GM23338 (cell line): ENCODE results near the gene NFS1. TPM values are rescaled to one million over a fixed set of nuclear protein-coding genes. Genes with fewer than 3 reads are reported as not detected.

Experiments used
- ATAC-seq: fragments of 200-7000 bp; cut with Tn5 transposase; 3 replicates; pipeline ENCODE4 v1.9.1; 2020
- DNase-seq: peaks from one replicate; pipeline ENCODE4 v3.0.0-alpha.2; 2015; ENCODE audit warnings: low spot score
- H2AFZ ChIP-seq: fragments of 200-600 bp; sonication (generic); 2 replicates; pipeline ENCODE4 v1.8.0; 2016; ENCODE audit warnings: antibody characterized with exemption, mild to moderate bottlenecking, moderate library complexity
- H3F3A ChIP-seq: fragments of 200-600 bp; sonication (generic); replicated peaks from 2 replicates; pipeline ENCODE4 v1.8.0; 2017; ENCODE audit warnings: antibody characterized with exemption, mixed run types, low read depth
- H3K27ac ChIP-seq: fragments of 200-600 bp; sonication (generic); 2 replicates; pipeline ENCODE4 v1.6.1; 2016; ENCODE audit warnings: low read depth
- H3K27me3 ChIP-seq: fragments of 200-600 bp; sonication (generic); 2 replicates; pipeline ENCODE4 v1.8.0; 2016; ENCODE audit warnings: mild to moderate bottlenecking, mixed run types, moderate library complexity; ENCODE audit not compliant: insufficient read depth
- H3K36me3 ChIP-seq: fragments of 200-600 bp; sonication (generic); 2 replicates; pipeline ENCODE4 v1.8.0; 2016; ENCODE audit warnings: mild to moderate bottlenecking; ENCODE audit not compliant: insufficient read depth
- H3K4me1 ChIP-seq: fragments of 200-600 bp; sonication (generic); 2 replicates; pipeline ENCODE4 v1.8.0; 2016; ENCODE audit warnings: mild to moderate bottlenecking, moderate library complexity; ENCODE audit not compliant: insufficient read depth
- H3K4me2 ChIP-seq: fragments of 200-600 bp; sonication (generic); 2 replicates; pipeline ENCODE4 v1.7.1; 2017; ENCODE audit warnings: mixed run types
- H3K4me3 ChIP-seq: fragments of 200-600 bp; sonication (generic); 2 replicates; pipeline ENCODE4 v1.6.1; 2016; ENCODE audit warnings: mixed run types
- H3K79me2 ChIP-seq: fragments of 200-600 bp; sonication (generic); replicated peaks from 2 replicates; pipeline ENCODE4 v1.8.0; 2017; ENCODE audit warnings: mild to moderate bottlenecking; ENCODE audit not compliant: insufficient read depth
- H3K9me2 ChIP-seq: fragments of 200-600 bp; sonication (generic); 2 replicates; pipeline ENCODE4 v1.8.0; 2017; ENCODE audit not compliant: insufficient read depth
- H4K20me1 ChIP-seq: fragments of 200-600 bp; sonication (generic); replicated peaks from 2 replicates; pipeline ENCODE4 v1.8.0; 2017; ENCODE audit warnings: mild to moderate bottlenecking; ENCODE audit not compliant: insufficient read depth
- H3K27ac Mint-ChIP-seq: 2 replicates; pipeline ENCODE4 v1.8.0; 2020; ENCODE audit warnings: inconsistent platforms, mild to moderate bottlenecking, moderate library complexity, mixed read lengths
- H3K27me3 Mint-ChIP-seq: 3 replicates; pipeline ENCODE4 v1.8.0; 2022; ENCODE audit warnings: low read depth, mild to moderate bottlenecking, moderate library complexity, mixed read lengths, inconsistent platforms; ENCODE audit not compliant: insufficient read depth, poor library complexity
- H3K36me3 Mint-ChIP-seq: 3 replicates; pipeline ENCODE4 v1.8.0; 2021; ENCODE audit warnings: low read depth, mild to moderate bottlenecking, inconsistent platforms, moderate library complexity, mixed read lengths
- H3K4me1 Mint-ChIP-seq: 3 replicates; pipeline ENCODE4 v1.8.0; 2020; ENCODE audit warnings: mild to moderate bottlenecking, inconsistent platforms, mixed read lengths
- H3K4me3 Mint-ChIP-seq: 3 replicates; pipeline ENCODE4 v1.8.0; 2021; ENCODE audit warnings: moderate library complexity, mild to moderate bottlenecking, inconsistent platforms, mixed read lengths
- H3K9me3 Mint-ChIP-seq: 3 replicates; pipeline ENCODE4 v1.8.0; 2020; ENCODE audit warnings: moderate library complexity, mild to moderate bottlenecking, inconsistent platforms, mixed read lengths
- CREB1 ChIP-seq: fragments of 250-450 bp; sonication (Bioruptor Pico); IDR thresholded peaks from 2 replicates; pipeline ENCODE4 v1.5.0; 2020; ENCODE audit warnings: low read depth, mild to moderate bottlenecking, moderate library complexity
- CTCF ChIP-seq, 2 experiments: fragments of 200-600 bp in 1 of 2; sonication (generic) in 1 of 2; conservative IDR thresholded peaks; 2 replicates each; pipeline versions ENCODE4 v1.5.1 to v1.6.1; 2016 to 2017; ENCODE audit warnings: antibody characterized with exemption in 2 of 2, low read depth in 2 of 2, mild to moderate bottlenecking in 2 of 2, moderate library complexity in 1 of 2
- ETS1 ChIP-seq: IDR thresholded peaks from 2 replicates; pipeline ENCODE4 v1.6.1; 2016; ENCODE audit warnings: antibody characterized with exemption
- EZH2 ChIP-seq: fragments of 200-600 bp; sonication (generic); IDR thresholded peaks from one replicate; pipeline ENCODE4 v1.8.0; 2017; ENCODE audit warnings: antibody characterized with exemption, mild to moderate bottlenecking, low read depth; ENCODE audit not compliant: unreplicated experiment
- EZH2phosphoT487 ChIP-seq: fragments of 200-600 bp; sonication (generic); IDR thresholded peaks from one replicate; pipeline ENCODE4 v1.8.1; 2018; ENCODE audit warnings: antibody characterized with exemption; ENCODE audit not compliant: unreplicated experiment
- JUNB ChIP-seq: IDR thresholded peaks from one replicate; pipeline ENCODE4 v1.6.1; 2016; ENCODE audit warnings: antibody characterized with exemption; ENCODE audit not compliant: unreplicated experiment
- NANOG ChIP-seq: IDR thresholded peaks from 2 replicates; pipeline ENCODE4 v1.6.1; 2016; ENCODE audit warnings: antibody characterized with exemption, borderline replicate concordance
- POLR2AphosphoS5 ChIP-seq: IDR thresholded peaks from 2 replicates; pipeline ENCODE4 v1.6.1; 2016; ENCODE audit warnings: antibody characterized with exemption, low read depth
- REST ChIP-seq: IDR thresholded peaks from one replicate; pipeline ENCODE4 v1.6.1; 2018; ENCODE audit warnings: antibody characterized with exemption; ENCODE audit not compliant: unreplicated experiment
- STAT1 ChIP-seq: IDR thresholded peaks from one replicate; pipeline ENCODE4 v1.6.1; 2016; ENCODE audit warnings: antibody characterized with exemption; ENCODE audit not compliant: unreplicated experiment
- ZNF114 ChIP-seq: fragments of 250-450 bp; sonication (Bioruptor Pico); IDR thresholded peaks from 2 replicates; pipeline ENCODE4 v1.5.0; 2020; ENCODE audit warnings: mild to moderate bottlenecking, moderate library complexity
- ZNF331 ChIP-seq: fragments of 250-450 bp; sonication (Bioruptor Pico); IDR thresholded peaks from 2 replicates; pipeline ENCODE4 v1.5.0; 2020; ENCODE audit warnings: low read depth, mild to moderate bottlenecking, moderate library complexity
- ZNF462 ChIP-seq: fragments of 250-450 bp; sonication (Bioruptor Pico); IDR thresholded peaks from 2 replicates; pipeline ENCODE4 v1.5.0; 2020; ENCODE audit warnings: mild to moderate bottlenecking, moderate library complexity
- polyA plus RNA-seq: library from polyadenylated mRNA; unstranded; fragments of >200 nt; fragmentation: Nextera tagmentation; extraction: Ambion mirVana; gene quantifications from 2 replicates; pipeline ENCODE4 v1.2.1, GENCODE V29; 2016
- total RNA-seq: library from RNA; depleted of rRNA; stranded (reverse); fragments of >200 nt; shearing (Covaris generic); gene quantifications from 2 replicates; pipeline ENCODE4 v1.2.3, GENCODE V29; 2014

Gene NFS1
- total and polyA plus RNA-seq, 2 experiments from 2014 or later: 22.8 to 35.7 TPM

- H4K20me1 ChIP-seq: peaks cover 73% of the 10 kb centered on the region
- H3K4me3 ChIP-seq: no peak overlapping the region
- H3K4me1 ChIP-seq: peaks cover 29% of the 10 kb centered on the region; the same call in 1 of the 2 replicates
- no peak overlapping the region for H3K27ac Mint-ChIP-seq
- TF ChIP-seq ZNF331 (CRISPR knock-in tag) (no peak), ETS1 (no peak), JUNB (no peak), ZNF462 (no peak), REST (no peak), EZH2phosphoT487 (no peak), ZNF114 (CRISPR knock-in tag) (no peak), EZH2 (no peak), CTCF (conservative IDR thresholded peaks at IDR 0.05; ENCODE audit: low read depth in 2 of 2) (no peak), STAT1 (no peak), CREB1 (no peak), POLR2AphosphoS5 (no peak; the same call in 1 of the 2 replicates), NANOG (no peak)
- H3K79me2 ChIP-seq: peaks cover 99% of the 10 kb centered on the region
- H3K4me1 Mint-ChIP-seq: peaks cover 47% of the 10 kb centered on the region
- no peaks in the 10 kb centered on the region for H3K27me3 Mint-ChIP-seq
- DNase-seq (no peak), ATAC-seq (no peak)
- H3F3A ChIP-seq: 0 out of 2 replicates have a peak, but pooled peaks cover 3% of the 10 kb centered on the region
- H3K9me2 ChIP-seq: no peaks in the 10 kb centered on the region
- no peak overlapping the region for H3K27ac ChIP-seq
- no peak overlapping the region for H3K4me3 Mint-ChIP-seq
- H2AFZ ChIP-seq: no peak overlapping the region
- H3K27me3 ChIP-seq: no peaks in the 10 kb centered on the region
- no peaks in the 10 kb centered on the region for H3K36me3 Mint-ChIP-seq
- H3K36me3 ChIP-seq: no peaks in the 10 kb centered on the region
- no peaks in the 10 kb centered on the region for H3K9me3 Mint-ChIP-seq
- no peak overlapping the region for H3K4me2 ChIP-seq
These were observed 56.1 kb downstream of the NFS1 start for GRCh38 chr20:35643045-35643444.
